ENCODE measurements around the gene AOX1.

DNA sequence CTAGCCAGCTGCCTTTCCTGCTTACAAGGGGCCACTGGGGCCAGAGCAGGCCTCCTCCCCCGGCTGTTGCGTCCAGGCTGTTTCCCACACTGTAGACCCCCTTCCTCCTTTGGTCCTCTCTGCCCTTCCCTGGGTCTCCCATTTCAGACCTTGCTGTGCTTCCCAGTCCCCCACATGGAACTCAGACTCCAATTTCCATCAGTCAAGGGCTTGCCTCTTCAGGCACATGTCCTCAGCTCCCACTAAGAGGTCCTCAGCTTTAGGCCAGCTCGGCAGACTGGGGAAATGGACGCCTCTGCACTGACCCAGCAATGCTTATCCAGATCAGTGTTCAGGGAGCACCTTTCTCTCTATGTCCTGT lies 127.9 kb downstream of the AOX1 start:
- TF ChIP-seq, protein P1, sequence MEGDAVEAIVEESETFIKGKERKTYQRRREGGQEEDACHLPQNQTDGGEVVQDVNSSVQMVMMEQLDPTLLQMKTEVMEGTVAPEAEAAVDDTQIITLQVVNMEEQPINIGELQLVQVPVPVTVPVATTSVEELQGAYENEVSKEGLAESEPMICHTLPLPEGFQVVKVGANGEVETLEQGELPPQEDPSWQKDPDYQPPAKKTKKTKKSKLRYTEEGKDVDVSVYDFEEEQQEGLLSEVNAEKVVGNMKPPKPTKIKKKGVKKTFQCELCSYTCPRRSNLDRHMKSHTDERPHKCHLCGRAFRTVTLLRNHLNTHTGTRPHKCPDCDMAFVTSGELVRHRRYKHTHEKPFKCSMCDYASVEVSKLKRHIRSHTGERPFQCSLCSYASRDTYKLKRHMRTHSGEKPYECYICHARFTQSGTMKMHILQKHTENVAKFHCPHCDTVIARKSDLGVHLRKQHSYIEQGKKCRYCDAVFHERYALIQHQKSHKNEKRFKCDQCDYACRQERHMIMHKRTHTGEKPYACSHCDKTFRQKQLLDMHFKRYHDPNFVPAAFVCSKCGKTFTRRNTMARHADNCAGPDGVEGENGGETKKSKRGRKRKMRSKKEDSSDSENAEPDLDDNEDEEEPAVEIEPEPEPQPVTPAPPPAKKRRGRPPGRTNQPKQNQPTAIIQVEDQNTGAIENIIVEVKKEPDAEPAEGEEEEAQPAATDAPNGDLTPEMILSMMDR (IDR thresholded peaks at IDR 0.05; ENCODE audit: insufficient read depth, low read depth, low read length): no peak
- no peak for TF ChIP-seq EZH2 (IDR thresholded peaks at IDR 0.05; ENCODE audit: insufficient read depth, low read length)
